HG03432 (cell line): ENCODE measurements around the gene CTIF.

Experiments
- ATAC-seq: cut with Tn5 transposase; IDR thresholded peaks from one replicate; pipeline ENCODE4 v1.9.1; 2021; ENCODE audit warnings: mild to moderate bottlenecking, moderate library complexity; ENCODE audit not compliant: unreplicated experiment

Gene CTIF

GRCh38 chr18:48531908-48532307, 6.9 kb upstream of the CTIF start:
- no peak for ATAC-seq

- ATAC-seq, result no peak
Observed at GRCh38 chr18:48533340-48534070, 5.3 kb upstream of the CTIF start.

DNA sequence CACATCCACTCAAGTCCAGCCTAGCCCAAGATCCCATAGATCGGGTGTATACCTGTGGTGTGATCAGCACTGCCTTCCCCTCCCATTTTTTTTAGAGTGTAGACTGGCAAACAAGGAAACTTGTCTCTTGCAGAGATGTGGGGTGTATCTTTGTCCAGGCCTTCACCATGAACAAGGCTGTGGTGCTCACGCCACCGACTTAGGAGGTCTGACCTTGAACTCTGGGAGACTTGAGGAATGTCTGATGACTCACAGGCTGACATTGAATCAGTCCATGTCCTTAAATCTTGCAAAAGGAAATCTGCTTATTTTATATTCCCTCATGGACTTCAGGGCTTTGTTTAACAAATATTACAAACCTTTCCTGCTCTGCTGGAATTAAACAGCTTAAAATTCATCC, 4.5 kb upstream of the CTIF start:
- no peak for ATAC-seq

DNA sequence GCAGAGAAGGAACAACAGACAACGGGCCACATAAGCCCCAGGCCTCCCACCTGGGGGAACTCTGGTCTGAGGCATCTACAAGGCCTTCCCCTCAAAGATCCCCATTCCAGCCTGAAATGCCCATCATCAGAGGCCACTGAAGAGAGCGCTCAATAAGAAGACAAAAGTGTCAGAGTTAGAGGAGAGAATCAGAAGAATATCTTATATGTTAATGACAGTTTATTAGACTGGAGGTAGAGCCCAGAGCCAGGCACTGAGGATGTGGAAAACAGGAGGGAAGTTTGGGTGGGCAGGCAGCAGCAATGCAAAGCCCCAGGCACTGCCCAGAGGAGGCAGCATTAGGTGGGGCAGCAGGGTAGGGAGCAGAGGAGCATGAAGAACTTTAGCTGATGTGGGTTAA, 2.9 kb upstream of the CTIF start:
- no peak for ATAC-seq

DNA sequence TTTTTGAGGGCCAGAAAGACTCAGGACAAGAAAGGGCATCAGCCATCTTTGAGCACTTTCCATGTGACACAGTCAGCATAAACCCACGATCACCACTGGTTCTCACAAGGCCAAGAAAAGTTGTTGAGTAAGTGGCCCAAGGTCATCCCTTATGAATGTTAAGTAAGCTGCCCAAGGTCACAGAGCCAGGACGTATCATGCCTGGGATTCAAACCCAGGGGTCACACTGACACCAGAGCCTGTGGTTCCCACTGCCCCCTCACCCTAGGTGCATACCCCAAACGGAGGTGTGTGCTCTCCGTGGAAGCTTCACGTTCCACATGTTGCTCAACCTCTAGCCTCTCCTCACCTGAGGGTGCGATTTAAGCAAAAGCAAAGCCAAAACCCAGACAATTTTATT, 2.3 kb upstream of the CTIF start:
- no peak for ATAC-seq

DNA sequence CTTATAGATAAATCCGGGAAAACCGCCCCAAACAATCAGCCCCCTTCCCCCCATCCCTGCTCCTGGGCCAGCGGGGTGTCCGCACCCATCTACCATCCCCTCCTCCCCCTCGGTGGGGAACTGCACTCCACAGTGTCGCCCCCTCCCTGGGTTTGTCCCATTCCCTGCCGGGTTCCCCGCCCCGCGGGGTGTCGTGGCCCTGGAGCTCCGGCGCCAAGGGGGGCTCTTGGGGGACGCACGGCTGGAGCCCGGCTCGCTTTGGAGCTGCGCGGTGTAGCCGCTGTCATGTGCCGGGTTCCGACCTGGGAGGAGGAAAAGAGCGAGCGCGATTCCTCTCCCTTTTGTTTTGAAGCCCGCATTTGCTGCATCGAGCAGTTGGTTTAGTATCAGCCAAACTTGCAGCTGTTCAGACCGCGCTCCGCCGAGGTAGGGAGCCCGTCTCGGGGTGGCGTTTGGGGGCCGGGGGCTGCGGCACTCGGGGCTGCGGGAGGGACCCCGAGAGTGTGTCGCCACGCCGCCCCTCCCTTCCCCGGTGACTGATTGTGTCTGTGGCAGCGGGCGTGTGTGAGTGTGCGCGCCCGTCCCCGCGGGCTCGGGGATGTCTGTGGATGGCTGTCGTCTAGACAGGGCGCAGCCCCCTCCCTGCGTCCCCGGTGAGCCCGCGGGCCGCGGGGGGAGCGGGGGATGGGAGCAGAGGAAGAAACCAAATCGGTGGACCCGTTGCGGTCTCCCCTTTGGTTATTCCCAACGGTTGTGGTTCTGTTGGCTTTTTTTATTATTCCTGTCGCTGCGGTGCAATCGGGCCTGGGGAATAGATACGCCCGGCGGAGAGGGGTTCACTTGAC, 797 bp downstream of the CTIF start:
- ATAC-seq, result no peak

- ATAC-seq, result peak; percentile 44
Observed at GRCh38 chr18:48540251-48541025, 1.6 kb downstream of the CTIF start.

- ATAC-seq, result peak; percentile 49
Observed at GRCh38 chr18:48541026-48541746, 2.4 kb downstream of the CTIF start.

GRCh38 chr18:48541747-48542400, 3.0 kb downstream of the CTIF start:
- ATAC-seq, result no peak

GRCh38 chr18:48542513-48543181, 3.8 kb downstream of the CTIF start:
- ATAC-seq, result no peak

- no peak for ATAC-seq
Observed at GRCh38 chr18:48543228-48543627, 4.4 kb downstream of the CTIF start.

DNA sequence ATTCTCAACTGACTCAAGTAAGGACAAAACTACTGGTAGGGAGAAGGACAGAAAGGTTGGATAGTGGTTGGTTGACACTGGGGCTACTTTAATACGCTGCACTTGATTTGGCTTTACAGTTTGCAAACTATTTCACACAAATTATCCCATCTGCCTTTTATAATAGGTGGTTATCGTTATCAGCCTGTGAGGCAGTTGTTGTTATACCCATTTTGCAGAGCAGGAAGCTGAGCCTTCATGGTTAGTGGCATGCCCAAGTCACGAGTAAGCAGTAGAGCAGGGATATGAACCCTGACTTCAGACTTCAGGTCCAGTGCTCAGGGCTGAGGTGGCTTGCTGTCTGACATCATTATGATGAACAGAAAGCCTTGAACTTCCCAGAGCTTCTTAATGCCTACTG, 5.3 kb downstream of the CTIF start:
- no peak for ATAC-seq

DNA sequence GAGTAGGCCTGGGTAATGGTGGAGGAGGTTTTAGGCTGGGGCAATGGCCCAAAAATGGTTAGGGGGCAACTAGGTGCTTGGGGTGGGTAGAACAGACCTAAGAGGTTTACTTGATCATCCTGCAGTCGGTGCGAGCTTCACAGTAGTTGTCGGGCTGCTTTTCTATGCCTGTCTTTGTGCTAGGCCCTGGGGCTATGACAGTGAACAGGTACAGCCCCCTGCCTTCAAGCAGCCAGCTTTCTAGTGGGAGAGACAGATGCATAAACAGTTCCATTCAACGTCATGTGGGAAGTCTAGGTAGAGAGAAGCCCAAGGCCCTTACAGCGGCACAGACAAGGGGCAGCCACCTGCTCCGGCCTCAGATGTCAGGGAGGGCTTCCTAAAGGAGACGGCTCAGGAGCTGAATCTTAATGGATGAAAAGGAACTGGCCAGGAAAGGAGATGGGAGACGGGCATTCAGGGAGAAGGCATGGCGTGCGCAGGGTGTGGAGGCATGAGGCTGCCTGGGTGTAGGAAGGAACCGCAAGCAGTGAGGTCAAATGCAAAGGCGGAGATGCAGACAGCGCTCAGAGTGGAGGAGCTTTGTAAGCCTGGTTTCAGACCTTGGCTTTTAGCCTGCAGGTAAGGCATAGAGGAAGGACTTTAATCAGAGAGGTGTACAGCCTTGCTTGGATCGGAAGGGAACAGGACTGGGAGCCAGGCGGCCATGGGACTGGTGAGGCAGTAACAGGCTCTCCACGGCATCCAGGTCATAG, 6.0 kb downstream of the CTIF start:
- ATAC-seq, result no peak

- ATAC-seq, result no peak
Observed at GRCh38 chr18:48545757-48546321, 7.0 kb downstream of the CTIF start.

DNA sequence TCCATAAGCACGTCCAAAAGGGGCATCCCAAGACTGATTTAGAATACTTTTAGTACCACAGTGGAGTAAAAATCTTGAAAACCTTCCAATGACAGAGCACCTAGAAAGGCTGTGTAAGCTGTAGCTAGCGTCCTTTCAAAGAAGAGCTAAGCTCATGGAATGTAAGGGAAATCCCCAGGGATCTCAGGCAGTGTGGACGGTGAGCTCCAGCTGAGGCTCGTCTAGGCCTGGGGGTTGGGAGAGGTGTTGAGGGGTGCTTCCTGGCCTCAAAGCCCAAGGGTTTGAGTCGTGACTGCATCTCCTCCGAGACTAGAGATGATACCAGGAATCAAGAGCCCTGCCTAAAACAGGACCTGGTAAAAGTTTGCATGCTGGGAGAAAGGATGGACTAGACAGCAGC, 7.6 kb downstream of the CTIF start:
- no peak for ATAC-seq

DNA sequence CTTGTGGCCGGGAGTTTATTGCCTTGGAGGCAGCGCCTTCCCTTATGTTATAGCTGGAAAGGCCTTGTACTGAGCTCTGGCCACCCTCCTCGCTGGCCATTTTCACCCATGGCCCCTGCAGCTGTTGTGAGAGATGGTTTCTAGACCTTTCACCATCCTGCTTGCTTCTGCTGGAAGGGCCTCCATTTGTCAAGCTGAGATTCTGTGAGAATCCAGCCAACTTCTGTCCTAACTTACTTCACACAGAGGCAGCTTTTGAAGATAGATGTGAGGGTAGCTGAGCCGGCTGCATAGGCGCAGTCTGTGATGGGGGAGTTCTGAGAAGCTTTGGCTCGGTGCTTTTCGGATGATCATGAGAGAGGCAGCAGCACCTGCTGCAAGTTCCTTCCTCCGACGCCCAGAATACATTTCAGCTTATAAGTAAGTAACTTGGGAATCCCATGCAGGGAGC, 8.7 kb downstream of the CTIF start:
- no peak for ATAC-seq

DNA sequence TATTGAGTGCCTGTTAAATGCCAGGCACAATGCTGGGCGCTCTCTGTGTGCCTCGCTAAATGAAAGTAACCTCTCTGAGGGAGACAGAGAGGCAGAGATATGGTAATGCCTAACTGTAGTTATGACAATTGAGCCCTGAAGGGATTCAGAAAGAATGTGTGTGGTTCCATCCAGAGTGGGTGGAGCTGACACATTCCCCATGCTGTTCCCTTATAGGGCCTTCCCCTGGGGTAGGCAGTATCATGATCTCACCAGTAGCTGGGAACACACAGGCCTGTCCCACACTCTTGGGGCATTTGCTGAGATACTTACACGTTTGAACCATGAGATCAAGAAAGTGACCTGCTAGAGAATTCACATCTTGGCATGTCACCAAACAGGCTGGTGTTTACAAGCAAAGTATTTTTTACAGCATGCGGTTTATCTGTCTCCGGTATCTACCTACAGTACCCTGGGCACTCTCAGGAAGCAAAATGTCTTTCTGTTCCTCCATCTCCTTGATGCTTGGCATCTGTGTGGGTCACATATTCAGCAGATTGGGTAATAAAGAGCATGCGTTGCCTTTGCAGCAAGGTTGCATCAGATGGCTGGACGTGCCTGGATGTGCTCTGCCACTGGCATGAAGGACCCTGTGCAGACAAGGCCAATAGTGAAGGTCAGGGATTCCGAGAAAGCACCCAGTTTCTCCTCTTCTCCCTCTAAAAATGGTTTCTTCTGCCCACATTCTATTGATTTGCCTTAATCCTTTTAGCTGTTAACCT, 9.4 kb downstream of the CTIF start:
- ATAC-seq, result no peak

GRCh38 chr18:48548921-48549320, 10.1 kb downstream of the CTIF start:
- ATAC-seq, result no peak
